Liver (tissue), 9 donors: ENCODE measurements around the gene SH2B3. TPM values are rescaled to one million over a fixed set of nuclear protein-coding genes. Genes with fewer than 3 reads are reported as not detected.

Experiments used
- DNase-seq: peaks from one replicate; pipeline ENCODE4 v3.0.0-alpha.2; 2017; ENCODE audit warnings: low spot score
- H3K27ac ChIP-seq, 2 donors: one replicate each; pipeline ENCODE4 v1.7.0; 2013; ENCODE audit warnings: inconsistent platforms in 2 of 2, low read length in 2 of 2, control low read depth in 1 of 2, low read depth in 1 of 2, mild to moderate bottlenecking in 1 of 2
- H3K27me3 ChIP-seq, 4 donors: one replicate each; pipeline versions ENCODE4 v1.6.1 to v1.7.0; 2013; ENCODE audit warnings: low read length in 3 of 4, inconsistent platforms in 1 of 4, mild to moderate bottlenecking in 1 of 4, moderate library complexity in 1 of 4; ENCODE audit not compliant: control insufficient read depth in 4 of 4, insufficient read depth in 4 of 4
- H3K36me3 ChIP-seq, 4 donors: one replicate each; pipeline versions ENCODE4 v1.6.1 to v1.7.0; 2013; ENCODE audit warnings: low read length in 3 of 4, mild to moderate bottlenecking in 3 of 4, low read depth in 1 of 4, moderate library complexity in 1 of 4; ENCODE audit not compliant: control insufficient read depth in 4 of 4, insufficient read depth in 3 of 4
- H3K4me1 ChIP-seq, 4 donors: one replicate each; pipeline versions ENCODE4 v1.6.1 to v1.7.0; 2013; ENCODE audit warnings: low read length in 3 of 4, mild to moderate bottlenecking in 3 of 4, moderate library complexity in 1 of 4; ENCODE audit not compliant: control insufficient read depth in 4 of 4, insufficient read depth in 4 of 4
- H3K4me3 ChIP-seq, 3 donors: one replicate each; pipeline versions ENCODE4 v1.6.1 to v1.7.0; 2013; ENCODE audit warnings: low read length in 3 of 3, control low read depth in 1 of 3, low read depth in 1 of 3, mild to moderate bottlenecking in 1 of 3
- H3K9ac ChIP-seq, 2 donors: one replicate each; pipeline ENCODE4 v1.7.0; 2013; ENCODE audit warnings: low read length in 2 of 2, mild to moderate bottlenecking in 2 of 2, moderate library complexity in 2 of 2, control low read depth in 1 of 2, low read depth in 1 of 2
- H3K9me3 ChIP-seq, 4 donors: one replicate each; pipeline versions ENCODE4 v1.6.1 to v1.7.0; 2013; ENCODE audit warnings: low read length in 3 of 4; ENCODE audit not compliant: control insufficient read depth in 4 of 4
- EGR1 ChIP-seq, 2 donors: IDR thresholded peaks; 2 replicates each; pipeline ENCODE4 v1.6.1; 2016 to 2018; ENCODE audit warnings: antibody characterized with exemption in 2 of 2, low read depth in 2 of 2
- FOXA1 ChIP-seq: IDR thresholded peaks from 2 replicates; pipeline ENCODE4 v1.6.1; 2016; ENCODE audit warnings: antibody characterized with exemption
- FOXA2 ChIP-seq: IDR thresholded peaks from 2 replicates; pipeline ENCODE4 v1.6.1; 2016; ENCODE audit warnings: antibody characterized with exemption
- GABPA ChIP-seq, 2 donors: IDR thresholded peaks in 1 of 2; conservative IDR thresholded peaks in 1 of 2; 2 replicates each; pipeline ENCODE4 v1.6.1; 2016; ENCODE audit warnings: antibody characterized with exemption in 2 of 2, mild to moderate bottlenecking in 1 of 2, moderate library complexity in 1 of 2
- HNF4A ChIP-seq, 2 donors: conservative IDR thresholded peaks; 2 replicates each; pipeline ENCODE4 v1.6.1; 2016; ENCODE audit warnings: antibody characterized with exemption in 2 of 2, mild to moderate bottlenecking in 2 of 2
- HNF4G ChIP-seq: IDR thresholded peaks from 2 replicates; pipeline ENCODE4 v1.6.1; 2016; ENCODE audit warnings: antibody characterized with exemption
- JUND ChIP-seq, 2 donors: IDR thresholded peaks; 2 replicates each; pipeline ENCODE4 v1.6.1; 2016; ENCODE audit warnings: antibody characterized with exemption in 2 of 2
- MAX ChIP-seq: IDR thresholded peaks from 2 replicates; pipeline ENCODE4 v1.6.1; 2016; ENCODE audit warnings: antibody characterized with exemption
- NR2F2 ChIP-seq: IDR thresholded peaks from 2 replicates; pipeline ENCODE4 v1.6.1; 2016; ENCODE audit warnings: antibody characterized with exemption
- RAD21 ChIP-seq, 2 donors: IDR thresholded peaks; 2 replicates each; pipeline ENCODE4 v1.6.1; 2016; ENCODE audit warnings: antibody characterized with exemption in 2 of 2, mild to moderate bottlenecking in 2 of 2
- REST ChIP-seq: IDR thresholded peaks from 2 replicates; pipeline ENCODE4 v1.6.1; 2016; ENCODE audit warnings: antibody characterized with exemption, mild to moderate bottlenecking
- RXRA ChIP-seq, 2 donors: IDR thresholded peaks; 2 replicates each; pipeline ENCODE4 v1.6.1; 2017 to 2018; ENCODE audit warnings: antibody characterized with exemption in 2 of 2, mild to moderate bottlenecking in 1 of 2
- SP1 ChIP-seq: IDR thresholded peaks from 2 replicates; pipeline ENCODE4 v1.6.1; 2018; ENCODE audit warnings: antibody characterized with exemption, mild to moderate bottlenecking
- TAF1 ChIP-seq: conservative IDR thresholded peaks from 2 replicates; pipeline ENCODE4 v1.6.1; 2016; ENCODE audit warnings: antibody characterized with exemption, mild to moderate bottlenecking
- YY1 ChIP-seq: IDR thresholded peaks from 2 replicates; pipeline ENCODE4 v1.6.1; 2016; ENCODE audit warnings: antibody characterized with exemption, mild to moderate bottlenecking
- ZBTB33 ChIP-seq: IDR thresholded peaks from 2 replicates; pipeline ENCODE4 v1.6.1; 2016; ENCODE audit warnings: antibody characterized with exemption
- WGBS: extraction: QIAGEN DNeasy Blood & Tissue Kit; methylation state at CpG from one replicate; pipeline ENCODE4 v1.1.7; 2013; 5-methylcytosine and 5-hydroxymethylcytosine counted together
- polyA plus RNA-seq, 2 donors: library from polyadenylated mRNA; stranded (reverse) in 1 of 2; unstranded in 1 of 2; fragments of 200-250 nt in 1 of 2; fragments of >200 nt in 1 of 2; fragmentation: Nextera tagmentation in 1 of 2; extraction: Ambion mirVana in 1 of 2; gene quantifications; one replicate each; pipeline versions ENCODE4 v1.2.1 to v1.2.3, GENCODE V29; 2013 to 2015
- total RNA-seq, 2 donors: library from RNA; depleted of rRNA; stranded (reverse); fragments of >200 nt; gene quantifications; one replicate each; pipeline ENCODE4 v1.2.3, GENCODE V29; 2014
- TF ChIP-seq, protein P1 (sequence below): IDR thresholded peaks from 2 replicates; pipeline ENCODE4 v1.6.1; 2016; ENCODE audit warnings: antibody characterized with exemption
- TF ChIP-seq, protein P2 (sequence below): fragments of 150-350 bp; IDR thresholded peaks from 2 replicates; pipeline ENCODE4 v1.5.1; 2017; ENCODE audit warnings: improper control_type of control experiment, low read depth, low read length; ENCODE audit not compliant: missing input control
- donor health status: healthy.
- donor health status: healthy.
- donor health status: healthy.
- donor health status: healthy.
- donor health status: healthy.

Gene SH2B3
- total and polyA plus RNA-seq, 4 donors: 4.4 to 18.7 (median 8.8) TPM

DNA sequence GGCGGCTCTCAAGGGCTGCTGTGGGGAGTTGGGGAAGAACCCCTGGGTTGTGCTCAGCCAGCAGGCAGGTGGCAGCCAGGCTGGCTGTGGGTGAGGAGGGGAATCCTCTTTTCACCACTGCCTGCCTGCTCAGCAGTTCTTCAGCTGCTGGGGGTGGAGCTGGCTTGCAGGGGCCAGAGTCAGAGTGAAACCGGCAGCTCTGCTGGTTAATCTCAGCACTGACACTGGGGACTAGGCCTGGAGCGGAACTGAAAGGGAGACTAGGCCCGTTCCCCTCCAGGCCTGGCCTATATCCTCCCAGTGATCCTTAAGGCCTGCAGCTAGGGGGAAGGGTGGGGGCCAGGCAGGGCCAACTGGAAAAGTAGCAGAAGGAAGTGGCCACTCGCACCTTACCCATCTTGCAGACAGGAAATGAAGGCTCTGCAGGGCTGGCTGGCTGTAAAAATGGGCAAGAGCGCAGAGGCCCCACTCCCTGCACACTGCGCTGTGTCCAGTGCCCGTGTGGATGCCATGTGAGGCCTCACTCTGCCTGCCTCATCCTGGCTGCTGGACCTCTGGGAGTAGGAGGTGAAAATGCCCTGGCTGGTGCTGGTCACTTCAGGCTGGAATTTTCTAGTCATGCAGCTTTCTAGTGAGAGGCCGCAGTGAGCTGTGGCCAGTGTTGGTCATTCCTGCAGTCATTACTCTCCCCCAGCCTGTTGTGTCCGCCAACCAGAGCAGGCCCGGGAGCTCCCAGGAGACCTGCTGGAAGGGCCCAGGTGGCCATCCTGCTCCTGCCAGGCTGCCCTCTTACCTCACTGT, 39.4 kb downstream of the SH2B3 start:
- peaks cover 7 to 27% (median 19%) of the 10 kb centered on the region in 4 donors for H3K36me3 ChIP-seq
- no peak overlapping the region for H3K4me3 ChIP-seq
- peak; percentile 49 for DNase-seq
- H3K9me3 ChIP-seq: no peaks in the 10 kb centered on the region
- 64% methylated on average over 11 of the region's 11 CpGs for WGBS
- H3K4me1 ChIP-seq: peaks cover 14 to 32% (median 27%) of the 10 kb centered on the region in 4 donors
- H3K9ac ChIP-seq: no peak overlapping the region
- peak overlapping the region; percentile 61 to 84 for H3K27ac ChIP-seq
- H3K27me3 ChIP-seq: no peaks in the 10 kb centered on the region
- TF ChIP-seq TAF1 (no peak), RXRA (IDR thresholded peaks at IDR 0.05) (peak in 1 of 2 donors; percentile 9), FOXA2 (no peak), EGR1 (IDR thresholded peaks at IDR 0.05; ENCODE audit: low read depth in 2 of 2) (no peak), REST (peak; percentile 48), GABPA (IDR thresholded peaks at IDR 0.05 in 1 of 2, conservative IDR thresholded peaks at IDR 0.05 in 1 of 2) (no peak), ZBTB33 (no peak), HNF4A (conservative IDR thresholded peaks at IDR 0.05) (no peak), YY1 (no peak), MAX (peak; percentile 60), FOXA1 (no peak), RAD21 (IDR thresholded peaks at IDR 0.05) (peak; percentile 34 to 59), SP1 (peak; percentile 36), JUND (IDR thresholded peaks at IDR 0.05) (peak; percentile 29 to 37), HNF4G (no peak), NR2F2 (peak; percentile 31)
- TF ChIP-seq, protein P1, sequence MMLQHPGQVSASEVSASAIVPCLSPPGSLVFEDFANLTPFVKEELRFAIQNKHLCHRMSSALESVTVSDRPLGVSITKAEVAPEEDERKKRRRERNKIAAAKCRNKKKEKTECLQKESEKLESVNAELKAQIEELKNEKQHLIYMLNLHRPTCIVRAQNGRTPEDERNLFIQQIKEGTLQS: no peak
- TF ChIP-seq, protein P2, sequence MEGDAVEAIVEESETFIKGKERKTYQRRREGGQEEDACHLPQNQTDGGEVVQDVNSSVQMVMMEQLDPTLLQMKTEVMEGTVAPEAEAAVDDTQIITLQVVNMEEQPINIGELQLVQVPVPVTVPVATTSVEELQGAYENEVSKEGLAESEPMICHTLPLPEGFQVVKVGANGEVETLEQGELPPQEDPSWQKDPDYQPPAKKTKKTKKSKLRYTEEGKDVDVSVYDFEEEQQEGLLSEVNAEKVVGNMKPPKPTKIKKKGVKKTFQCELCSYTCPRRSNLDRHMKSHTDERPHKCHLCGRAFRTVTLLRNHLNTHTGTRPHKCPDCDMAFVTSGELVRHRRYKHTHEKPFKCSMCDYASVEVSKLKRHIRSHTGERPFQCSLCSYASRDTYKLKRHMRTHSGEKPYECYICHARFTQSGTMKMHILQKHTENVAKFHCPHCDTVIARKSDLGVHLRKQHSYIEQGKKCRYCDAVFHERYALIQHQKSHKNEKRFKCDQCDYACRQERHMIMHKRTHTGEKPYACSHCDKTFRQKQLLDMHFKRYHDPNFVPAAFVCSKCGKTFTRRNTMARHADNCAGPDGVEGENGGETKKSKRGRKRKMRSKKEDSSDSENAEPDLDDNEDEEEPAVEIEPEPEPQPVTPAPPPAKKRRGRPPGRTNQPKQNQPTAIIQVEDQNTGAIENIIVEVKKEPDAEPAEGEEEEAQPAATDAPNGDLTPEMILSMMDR: no peak
